Activated CD4-positive, alpha-beta memory T cell treated with anti-CD3 and anti-CD28 coated beads, Interleukin-2, amount 10 ng/mL, durations not matched to agents 7 days and 5 days (primary cell): ENCODE measurements around the gene SLC7A10. TPM values are rescaled to one million over a fixed set of nuclear protein-coding genes. Genes with fewer than 3 reads are reported as not detected.

Source experiments
- CTCF ChIA-PET: fragments of 350-600 bp; sonication (Branson Sonifier 250); formaldehyde crosslinking; loops from one replicate; lab custom pipeline; 2021; ENCODE audit warnings: antibody characterized with exemption, inconsistent platforms; lab: Charles Lee
- POLR2A ChIA-PET: fragments of 350-600 bp; sonication (Branson Sonifier 250); formaldehyde crosslinking; loops from one replicate; lab custom pipeline; 2021; ENCODE audit warnings: antibody characterized with exemption; lab: Charles Lee
- DNase-seq: peaks from one replicate; pipeline ENCODE4 v3.0.0-alpha.2; 2020
- H3K27ac Mint-ChIP-seq: one replicate; pipeline ENCODE4 v1.8.0; 2021; ENCODE audit warnings: mild to moderate bottlenecking, mixed read lengths
- H3K27me3 Mint-ChIP-seq: one replicate; pipeline ENCODE4 v1.8.0; 2021; ENCODE audit warnings: mixed read lengths
- H3K36me3 Mint-ChIP-seq: one replicate; pipeline ENCODE4 v1.8.0; 2021; ENCODE audit warnings: low read depth, mixed read lengths
- H3K4me1 Mint-ChIP-seq: one replicate; pipeline ENCODE4 v1.8.0; 2021; ENCODE audit warnings: mixed read lengths
- H3K4me3 Mint-ChIP-seq: one replicate; pipeline ENCODE4 v1.8.0; 2021; ENCODE audit warnings: mild to moderate bottlenecking, mixed read lengths
- H3K9me3 Mint-ChIP-seq: one replicate; pipeline ENCODE4 v1.8.0; 2021; ENCODE audit warnings: mixed read lengths
- total RNA-seq, 2 experiments: library from RNA; stranded (reverse); gene quantifications; one replicate each; pipeline ENCODE4 v1.2.3, GENCODE V29; 2021

Gene SLC7A10
- total RNA-seq, 2 experiments from 2014 or later, result not detected

DNA sequence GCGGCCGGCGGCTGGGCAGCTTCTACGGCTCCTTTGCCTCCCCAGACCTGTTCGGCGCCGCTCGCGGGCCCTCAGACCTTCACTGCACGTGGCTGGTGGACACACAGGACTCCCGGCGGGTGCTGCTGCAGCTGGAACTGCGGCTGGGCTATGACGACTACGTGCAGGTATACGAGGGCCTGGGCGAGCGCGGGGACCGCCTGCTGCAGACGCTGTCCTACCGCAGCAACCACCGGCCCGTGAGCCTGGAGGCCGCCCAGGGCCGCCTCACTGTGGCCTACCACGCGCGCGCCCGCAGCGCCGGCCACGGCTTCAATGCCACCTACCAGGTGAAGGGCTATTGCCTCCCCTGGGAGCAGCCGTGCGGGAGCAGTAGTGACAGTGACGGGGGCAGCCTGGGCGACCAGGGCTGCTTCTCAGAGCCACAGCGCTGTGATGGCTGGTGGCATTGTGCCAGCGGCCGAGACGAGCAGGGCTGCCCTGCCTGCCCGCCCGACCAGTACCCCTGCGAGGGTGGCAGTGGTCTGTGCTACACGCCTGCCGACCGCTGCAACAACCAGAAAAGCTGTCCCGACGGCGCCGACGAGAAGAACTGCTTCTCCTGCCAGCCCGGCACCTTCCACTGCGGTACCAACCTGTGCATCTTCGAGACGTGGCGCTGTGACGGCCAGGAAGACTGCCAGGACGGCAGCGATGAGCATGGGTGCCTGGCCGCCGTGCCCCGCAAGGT, 20.0 kb downstream of the SLC7A10 start:
- CTCF ChIA-PET, result no interaction called here
- H3K4me1 Mint-ChIP-seq, result no peaks in the 10 kb centered on the region

GRCh38 chr19:33205110-33205509, 20.5 kb downstream of the SLC7A10 start:
- Mint-ChIP-seq H3K9me3 (peaks cover 4% of the 10 kb centered on the region), H3K27ac (no peak overlapping the region), H3K4me1 (no peaks in the 10 kb centered on the region), H3K27me3 (no peaks in the 10 kb centered on the region), H3K36me3 (no peaks in the 10 kb centered on the region), H3K4me3 (no peak overlapping the region)
- DNase-seq, result no peak
- ChIA-PET CTCF (no interaction called here), POLR2A (no interaction called here)

More for the DNA sequence above, 20.0 kb downstream of the SLC7A10 start:
- no peak for DNase-seq
- H3K4me3 Mint-ChIP-seq, result no peak overlapping the region
- H3K27me3 Mint-ChIP-seq, result no peaks in the 10 kb centered on the region
- no peak overlapping the region for H3K27ac Mint-ChIP-seq
- H3K9me3 Mint-ChIP-seq, result peaks cover 4% of the 10 kb centered on the region
- POLR2A ChIA-PET, result no interaction called here
- H3K36me3 Mint-ChIP-seq, result no peaks in the 10 kb centered on the region

DNA sequence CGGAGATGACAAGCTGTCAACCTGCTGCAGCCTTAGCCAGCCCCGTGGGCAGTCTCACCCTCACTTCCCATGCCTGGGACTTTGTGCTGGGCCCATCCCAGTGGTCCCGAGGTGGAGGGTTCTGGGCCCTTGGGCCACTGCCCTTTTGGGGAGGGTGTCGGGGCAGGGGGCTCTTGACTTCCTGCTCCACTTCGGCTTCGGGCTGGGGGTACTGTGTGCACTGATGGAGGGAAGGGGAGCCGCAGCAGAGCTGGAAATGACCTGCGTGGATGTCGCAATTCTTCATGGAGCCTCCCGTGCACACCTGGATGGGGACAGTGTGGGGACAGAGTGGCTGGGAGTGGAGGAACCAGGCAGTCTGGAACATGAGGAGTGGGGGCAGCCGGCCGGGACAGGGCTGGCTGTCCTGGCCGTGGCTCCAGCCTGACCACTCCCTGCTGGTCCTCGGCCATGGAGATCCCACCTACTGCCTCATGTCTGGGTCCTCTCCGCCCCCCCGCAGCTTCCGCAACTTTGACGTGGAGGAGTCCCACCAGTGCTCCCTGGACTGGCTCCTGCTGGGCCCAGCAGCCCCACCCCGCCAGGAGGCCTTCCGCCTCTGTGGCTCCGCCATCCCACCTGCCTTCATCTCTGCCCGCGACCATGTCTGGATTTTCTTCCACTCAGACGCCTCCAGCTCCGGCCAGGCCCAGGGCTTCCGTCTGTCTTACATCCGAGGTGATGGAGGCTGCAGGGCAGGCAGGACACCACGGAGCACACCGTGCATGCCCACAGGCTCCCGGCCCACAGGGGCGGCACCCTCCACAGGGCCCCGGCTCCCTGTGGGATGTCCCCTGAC, 21.3 kb downstream of the SLC7A10 start:
- H3K27ac Mint-ChIP-seq, result no peak overlapping the region
- no peaks in the 10 kb centered on the region for H3K27me3 Mint-ChIP-seq
- ChIA-PET POLR2A (no interaction called here), CTCF (no interaction called here)
- no peaks in the 10 kb centered on the region for H3K4me1 Mint-ChIP-seq
- H3K9me3 Mint-ChIP-seq, result peaks cover 4% of the 10 kb centered on the region
- DNase-seq, result no peak
- H3K4me3 Mint-ChIP-seq, result no peak overlapping the region
- no peaks in the 10 kb centered on the region for H3K36me3 Mint-ChIP-seq

GRCh38 chr19:33203529-33203928, 22.1 kb downstream of the SLC7A10 start:
- Mint-ChIP-seq H3K4me3 (no peak overlapping the region), H3K36me3 (no peaks in the 10 kb centered on the region), H3K27me3 (no peaks in the 10 kb centered on the region), H3K9me3 (peaks cover 4% of the 10 kb centered on the region), H3K27ac (no peak overlapping the region), H3K4me1 (no peaks in the 10 kb centered on the region)
- ChIA-PET POLR2A (no interaction called here), CTCF (no interaction called here)
- no peak for DNase-seq

- ChIA-PET CTCF (no interaction called here), POLR2A (no interaction called here)
- Mint-ChIP-seq H3K27ac (no peak overlapping the region), H3K36me3 (no peaks in the 10 kb centered on the region), H3K27me3 (no peaks in the 10 kb centered on the region), H3K4me3 (no peak overlapping the region), H3K9me3 (peaks cover 4% of the 10 kb centered on the region), H3K4me1 (no peaks in the 10 kb centered on the region)
- DNase-seq, result no peak
These were observed 22.8 kb downstream of the SLC7A10 start for GRCh38 chr19:33202546-33203507.

GRCh38 chr19:33201886-33202545, 23.6 kb downstream of the SLC7A10 start:
- H3K27me3 Mint-ChIP-seq, result peaks cover under 1% of the 10 kb centered on the region
- H3K4me1 Mint-ChIP-seq, result no peaks in the 10 kb centered on the region
- ChIA-PET CTCF (no interaction called here), POLR2A (no interaction called here)
- no peaks in the 10 kb centered on the region for H3K36me3 Mint-ChIP-seq
- H3K27ac Mint-ChIP-seq, result no peak overlapping the region
- H3K4me3 Mint-ChIP-seq, result no peak overlapping the region
- DNase-seq, result no peak
- H3K9me3 Mint-ChIP-seq, result peaks cover 4% of the 10 kb centered on the region

DNA sequence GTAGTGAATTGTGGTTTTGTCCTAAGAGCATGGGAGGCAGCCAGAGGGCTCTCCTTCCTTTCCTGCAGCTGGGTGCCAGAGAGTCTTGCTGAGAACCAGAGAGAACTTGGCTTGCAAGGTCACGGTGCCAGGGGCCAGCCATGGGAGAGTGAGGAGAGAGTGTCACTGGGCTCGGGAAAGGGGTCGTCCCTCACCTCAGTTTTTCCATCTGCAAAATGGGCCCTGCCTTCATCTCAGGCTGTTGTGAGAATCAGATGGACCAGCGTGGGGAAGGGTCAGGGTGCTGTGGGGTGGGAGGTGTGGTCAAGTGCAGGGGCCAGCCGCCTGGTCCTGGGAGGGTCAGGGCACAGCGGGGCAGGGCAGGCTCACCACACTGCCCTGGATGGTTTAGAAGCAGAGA, 24.2 kb downstream of the SLC7A10 start:
- Mint-ChIP-seq H3K27ac (no peak overlapping the region), H3K4me1 (no peaks in the 10 kb centered on the region), H3K27me3 (peaks cover 4% of the 10 kb centered on the region), H3K9me3 (peaks cover 4% of the 10 kb centered on the region), H3K36me3 (no peaks in the 10 kb centered on the region), H3K4me3 (no peak overlapping the region)
- POLR2A ChIA-PET, result no interaction called here
- CTCF ChIA-PET, result no interaction called here
- no peak for DNase-seq

DNA sequence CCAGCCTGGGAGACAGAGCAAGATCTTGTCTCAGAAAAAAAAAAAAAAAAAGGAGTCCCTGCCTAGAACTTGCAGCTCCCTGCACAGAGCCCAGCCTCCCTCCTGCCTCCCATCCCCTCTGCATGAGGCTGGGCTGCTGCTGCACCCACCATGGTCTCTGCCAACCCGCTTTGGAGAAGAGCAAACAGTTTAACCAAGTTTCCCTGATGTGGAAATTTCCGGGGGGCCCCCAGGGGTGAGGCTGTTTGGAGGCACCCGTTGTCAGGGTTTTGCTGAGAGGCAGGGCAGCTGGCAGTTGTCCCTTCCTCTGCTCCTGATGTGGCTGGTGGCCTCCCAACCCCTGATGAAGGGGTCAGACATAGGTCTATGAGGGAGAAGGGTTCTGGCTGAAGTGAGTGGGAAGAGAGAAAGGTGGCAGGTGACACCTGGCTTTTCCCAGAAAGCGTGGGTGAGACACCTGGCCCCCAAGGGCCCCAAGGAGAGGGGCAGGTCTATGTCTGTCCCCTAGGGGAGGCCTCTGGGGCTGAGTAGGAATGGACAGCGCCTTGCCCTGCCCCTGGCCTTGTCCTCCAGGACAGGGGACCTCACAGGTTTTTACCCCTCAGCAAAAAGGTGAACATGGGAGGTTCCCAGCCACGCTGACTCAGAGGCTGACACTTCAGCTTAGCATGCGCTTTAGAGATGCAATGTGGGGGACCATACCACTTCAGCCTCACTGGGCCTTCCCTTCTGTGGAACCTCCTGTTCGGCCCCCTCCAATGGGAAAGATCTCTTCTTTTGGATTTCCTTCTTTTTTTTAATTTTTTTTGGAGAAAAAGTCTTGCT, 26.0 kb downstream of the SLC7A10 start:
- Mint-ChIP-seq H3K27me3 (peaks cover 11% of the 10 kb centered on the region), H3K4me3 (no peak overlapping the region), H3K9me3 (peaks cover 4% of the 10 kb centered on the region), H3K4me1 (no peaks in the 10 kb centered on the region), H3K36me3 (no peaks in the 10 kb centered on the region), H3K27ac (no peak overlapping the region)
- no peak for DNase-seq
- ChIA-PET CTCF (interaction anchor here (0.6 to 1.6 kb wide), 3 partner anchors 15 to 23 kb away, joined by 3 to 5 read pairs (median 3); no protein-coding TSS in a partner anchor), POLR2A (no interaction called here)

DNA sequence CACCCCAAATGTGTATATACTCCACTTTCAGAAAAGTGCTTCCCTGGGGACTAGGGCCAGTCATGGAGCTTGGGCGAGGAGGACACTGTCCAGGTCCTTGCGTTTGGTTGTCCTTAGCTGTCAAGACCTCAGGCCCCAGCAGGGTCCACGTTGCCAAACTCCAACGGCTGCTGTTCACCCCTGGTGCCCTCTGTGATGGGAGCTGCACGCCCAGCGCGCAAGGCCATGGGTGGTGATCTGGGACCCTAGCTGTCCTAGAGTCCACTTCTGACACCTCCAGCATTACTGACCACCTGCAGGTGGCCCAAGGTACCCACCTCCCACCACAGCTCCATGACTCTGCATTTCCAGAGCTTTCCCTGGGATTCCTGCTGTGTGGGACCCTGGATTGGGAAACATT, 27.5 kb downstream of the SLC7A10 start:
- no peaks in the 10 kb centered on the region for H3K36me3 Mint-ChIP-seq
- no peaks in the 10 kb centered on the region for H3K4me1 Mint-ChIP-seq
- no peak overlapping the region for H3K4me3 Mint-ChIP-seq
- H3K9me3 Mint-ChIP-seq, result peaks cover 4% of the 10 kb centered on the region
- no peak overlapping the region for H3K27ac Mint-ChIP-seq
- peaks cover 18% of the 10 kb centered on the region for H3K27me3 Mint-ChIP-seq
- POLR2A ChIA-PET, result interaction anchor here (0.9 kb wide), 1 partner anchor 21 kb away, joined by 3 read pairs; no protein-coding TSS in a partner anchor
- no peak for DNase-seq
- CTCF ChIA-PET, result interaction anchor here (1.6 to 2.0 kb wide), 2 partner anchors 14 to 38 kb away, joined by 5 to 6 read pairs; no protein-coding TSS in a partner anchor

- H3K36me3 Mint-ChIP-seq, result no peaks in the 10 kb centered on the region
- peaks cover 23% of the 10 kb centered on the region for H3K27me3 Mint-ChIP-seq
- H3K27ac Mint-ChIP-seq, result no peak overlapping the region
- no peak for DNase-seq
- ChIA-PET CTCF (interaction anchor here (2.0 kb wide), 1 partner anchor 38 kb away, joined by 6 read pairs; no protein-coding TSS in a partner anchor), POLR2A (no interaction called here)
- H3K9me3 Mint-ChIP-seq, result no peaks in the 10 kb centered on the region
- H3K4me3 Mint-ChIP-seq, result no peak overlapping the region
- H3K4me1 Mint-ChIP-seq, result no peaks in the 10 kb centered on the region
These were observed 28.1 kb downstream of the SLC7A10 start for GRCh38 chr19:33197591-33198000.

DNA sequence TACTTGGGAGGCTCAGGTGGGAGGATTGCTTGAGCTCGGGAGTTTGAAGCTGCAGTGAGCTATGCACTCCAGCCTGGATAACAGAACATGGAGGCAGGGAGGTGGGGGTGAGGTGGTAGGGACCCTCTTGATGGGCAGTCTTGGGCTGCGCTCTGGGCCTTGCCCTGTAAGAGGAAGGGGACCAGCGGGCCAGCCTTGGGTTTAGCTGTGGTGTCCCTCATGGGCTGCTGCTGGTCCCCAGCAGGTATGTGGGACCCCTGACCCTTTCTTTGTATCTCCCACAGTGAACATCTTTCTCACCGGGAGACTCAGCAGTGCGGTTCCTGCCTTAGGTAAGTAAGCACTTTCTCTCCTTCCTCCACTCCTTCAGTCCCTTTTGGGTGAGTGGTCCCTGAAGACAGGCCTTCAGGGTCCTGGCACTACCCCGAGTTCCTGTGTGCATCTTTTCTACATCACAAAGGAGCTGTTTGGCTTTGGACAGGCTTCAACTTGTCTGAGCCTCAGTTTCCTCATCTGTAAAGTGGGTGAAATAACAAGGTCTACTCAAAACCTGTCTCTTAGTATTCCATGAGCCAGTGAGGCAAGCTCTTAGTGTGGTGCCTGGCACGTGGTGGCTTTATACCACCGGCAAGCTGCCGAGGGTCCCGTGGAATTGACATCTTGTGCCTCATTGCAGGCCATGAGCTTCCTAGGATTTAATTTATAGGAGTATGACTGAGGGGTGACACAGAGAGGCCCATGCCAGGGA, 29.0 kb downstream of the SLC7A10 start:
- Mint-ChIP-seq H3K27ac (no peak overlapping the region), H3K4me3 (no peak overlapping the region), H3K9me3 (no peaks in the 10 kb centered on the region), H3K4me1 (no peaks in the 10 kb centered on the region), H3K27me3 (peaks cover 32% of the 10 kb centered on the region), H3K36me3 (no peaks in the 10 kb centered on the region)
- DNase-seq, result no peak
- CTCF ChIA-PET, result interaction anchor here (2.0 kb wide), 1 partner anchor 39 kb away, joined by 6 read pairs; no protein-coding TSS in a partner anchor
- POLR2A ChIA-PET, result interaction anchor here (0.6 to 0.8 kb wide), 2 partner anchors 19 to 63 kb away, joined by 3 to 5 read pairs; no protein-coding TSS in a partner anchor
